B cell (primary cell): ENCODE measurements around the gene RHBDL1. TPM values are rescaled to one million over a fixed set of nuclear protein-coding genes. Genes with fewer than 3 reads are reported as not detected.

Source experiments
- ATAC-seq: fragments of 200-7000 bp; cut with Tn5 transposase; one replicate; pipeline ENCODE4 v1.10.0; 2021; ENCODE audit warnings: low read depth, mild to moderate bottlenecking, moderate number of reproducible peaks, moderate library complexity
- CTCF ChIA-PET: fragments of 350-600 bp; sonication (Branson Sonifier 250); formaldehyde crosslinking; loops from one replicate; lab custom pipeline; 2021; ENCODE audit warnings: antibody characterized with exemption, inconsistent platforms; lab: Charles Lee
- POLR2A ChIA-PET: fragments of 350-600 bp; sonication (Branson Sonifier 250); formaldehyde crosslinking; loops from one replicate; lab custom pipeline; 2021; ENCODE audit warnings: antibody characterized with exemption; lab: Charles Lee
- DNase-seq: peaks from one replicate; pipeline ENCODE4 v3.0.0; 2013
- H2AFZ ChIP-seq: 2 replicates; pipeline ENCODE4 v1.6.1; 2012; ENCODE audit warnings: mild to moderate bottlenecking, low read depth, low read length; ENCODE audit not compliant: insufficient read depth, poor library complexity, severe bottlenecking
- H3K27ac ChIP-seq, 2 donors: 1 replicate in 1 of 2; 2 replicates in 1 of 2; pipeline ENCODE4 v1.5.1; 2012 to 2013; ENCODE audit warnings: low read length in 2 of 2, mild to moderate bottlenecking in 2 of 2, moderate library complexity in 1 of 2
- H3K27me3 ChIP-seq, 4 experiments: fragments of 200-600 bp in 1 of 4; sonication (generic) in 1 of 4; replicated peaks in 1 of 4; 1 replicate in 2 of 4; 2 replicates in 2 of 4; pipeline versions ENCODE4 v1.6.1 to v1.7.0; 2013 to 2016; ENCODE audit warnings: low read length in 3 of 4, mild to moderate bottlenecking in 2 of 4, mixed read lengths in 1 of 4, moderate library complexity in 1 of 4; ENCODE audit not compliant: insufficient read depth in 4 of 4, control insufficient read depth in 3 of 4; ENCODE audit errors: control extremely low read depth in 1 of 4
- H3K36me3 ChIP-seq, 2 experiments: replicated peaks in 1 of 2; 1 replicate in 1 of 2; 2 replicates in 1 of 2; pipeline versions ENCODE4 v1.6.1 to v1.7.1; 2013; ENCODE audit warnings: low read length in 1 of 2; ENCODE audit not compliant: insufficient read depth in 2 of 2, control insufficient read depth in 1 of 2; ENCODE audit errors: control extremely low read depth in 1 of 2, extremely low read depth in 1 of 2
- H3K4me1 ChIP-seq, 2 donors: fragments of 200-600 bp in 1 of 2; sonication (generic) in 1 of 2; 1 replicate in 1 of 2; 2 replicates in 1 of 2; pipeline versions ENCODE4 v1.5.1 to v1.6.1; 2013 to 2017; ENCODE audit warnings: low read length in 2 of 2; ENCODE audit not compliant: control insufficient read depth in 2 of 2, insufficient read depth in 2 of 2
- H3K4me2 ChIP-seq: replicated peaks from 2 replicates; pipeline ENCODE3; 2012; ENCODE audit warnings: mild to moderate bottlenecking, low read depth, low read length; ENCODE audit not compliant: poor library complexity, severe bottlenecking
- H3K4me3 ChIP-seq, 5 experiments: fragments of 200-600 bp in 1 of 5; sonication (generic) in 1 of 5; 1 replicate in 3 of 5; 2 replicates in 2 of 5; pipeline versions ENCODE4 v1.5.1 to v1.7.0; 2011 to 2016; ENCODE audit warnings: low read length in 4 of 5, mild to moderate bottlenecking in 4 of 5, low read depth in 2 of 5, control low read depth in 1 of 5, moderate library complexity in 1 of 5; ENCODE audit not compliant: insufficient read depth in 1 of 5; ENCODE audit errors: control extremely low read depth in 1 of 5, extremely low read depth in 1 of 5
- H3K79me2 ChIP-seq: fragments of 200-600 bp; sonication (generic); one replicate; pipeline ENCODE4 v1.6.0; 2016; ENCODE audit warnings: low read length; ENCODE audit not compliant: control insufficient read depth, insufficient read depth
- H3K9ac ChIP-seq: fragments of 200-600 bp; sonication (generic); 2 replicates; pipeline ENCODE4 v1.6.1; 2017; ENCODE audit warnings: mild to moderate bottlenecking, low read length, moderate library complexity
- H3K9me3 ChIP-seq, 3 donors: one replicate each; pipeline versions ENCODE4 v1.6.1 to v1.7.1; 2013; ENCODE audit warnings: low read length in 2 of 3; ENCODE audit not compliant: control insufficient read depth in 2 of 3, insufficient read depth in 1 of 3; ENCODE audit errors: control extremely low read depth in 1 of 3
- H4K20me1 ChIP-seq: 2 replicates; pipeline ENCODE4 v1.6.0; 2012; ENCODE audit warnings: mild to moderate bottlenecking, low read length; ENCODE audit not compliant: insufficient read depth, control insufficient read depth, poor library complexity, severe bottlenecking
- H3K27ac Mint-ChIP-seq: one replicate; pipeline ENCODE4 v1.8.0; 2021; ENCODE audit warnings: mixed read lengths
- H3K27me3 Mint-ChIP-seq: one replicate; pipeline ENCODE4 v1.8.0; 2021; ENCODE audit warnings: mixed read lengths
- H3K4me1 Mint-ChIP-seq: one replicate; pipeline ENCODE4 v1.8.0; 2021; ENCODE audit warnings: mixed read lengths
- H3K4me3 Mint-ChIP-seq: one replicate; pipeline ENCODE4 v1.8.0; 2021; ENCODE audit warnings: mixed read lengths
- H3K9me3 Mint-ChIP-seq: one replicate; pipeline ENCODE4 v1.8.0; 2022; ENCODE audit warnings: mixed read lengths; ENCODE audit not compliant: insufficient read depth
- EZH2 ChIP-seq: IDR thresholded peaks from 2 replicates; pipeline ENCODE4 v1.6.1; 2012; ENCODE audit warnings: borderline replicate concordance, low read depth, mild to moderate bottlenecking, moderate library complexity, low read length; ENCODE audit not compliant: insufficient read depth, poor library complexity, severe bottlenecking
- WGBS: methylation state at CpG from one replicate; pipeline ENCODE4 v1.1.5; 2013; ENCODE audit warnings: missing lambda C conversion rate; ENCODE audit not compliant: insufficient coverage; 5-methylcytosine and 5-hydroxymethylcytosine counted together
- intact Hi-C: fragments of 100-400 bp; cut with micrococcal nuclease; formaldehyde crosslinking; loops from one replicate; pipeline ENCODE4 v1.10.0; 2022
- polyA plus RNA-seq: library from polyadenylated mRNA; depleted of rRNA; stranded (reverse); fragments of >200 nt; gene quantifications from 2 replicates; pipeline ENCODE4 v1.2.3, GENCODE V29; 2012
- total RNA-seq, 2 donors: library from RNA; stranded (reverse); fragments of 120-200 nt in 1 of 2; gene quantifications; 1 replicate in 1 of 2; 2 replicates in 1 of 2; pipeline versions ENCODE4 v1.2.3 to v1.2.4, GENCODE V29; 2013 to 2022
- TF ChIP-seq, protein P1 (sequence below): fragments of 200-600 bp; IDR thresholded peaks from one replicate; pipeline ENCODE4 v1.8.0; 2022; ENCODE audit warnings: antibody characterized with exemption, mild to moderate bottlenecking

RHBDL1 gene
- total and polyA plus RNA-seq, 2 donors (not counting 1 experiment from before 2014, with no cell fraction given): 0.76 to 1.6 TPM

DNA sequence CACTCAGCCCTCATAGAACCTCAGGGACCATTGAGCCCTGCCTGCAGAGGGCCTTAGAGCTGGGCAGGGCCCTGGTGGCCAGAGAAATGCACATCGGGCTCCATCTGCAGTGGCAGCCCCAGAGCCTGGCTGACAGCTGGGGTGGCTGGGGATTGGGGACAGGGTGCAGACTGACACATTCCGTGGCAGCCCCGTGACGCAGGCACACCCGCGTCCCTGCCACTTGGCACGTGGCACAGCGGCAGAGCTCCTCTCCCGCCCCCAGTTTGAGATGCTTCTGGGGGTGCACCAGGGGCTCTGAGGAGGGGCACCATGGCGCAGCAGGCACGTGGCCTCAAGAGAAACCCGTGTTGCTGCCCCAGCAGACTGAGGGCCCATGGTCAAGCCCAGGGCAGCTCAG is 27.9 kb downstream of the RHBDL1 start:
- no peaks in the 10 kb centered on the region for H3K9me3 Mint-ChIP-seq
- Histone ChIP-seq H4K20me1 (no peaks in the 10 kb centered on the region), H3K9ac (no peak overlapping the region), H3K79me2 (no peaks in the 10 kb centered on the region), H2AFZ (no peak overlapping the region), H3K36me3 (no peaks in the 10 kb centered on the region), H3K4me3 (no peak overlapping the region), H3K9me3 (peaks cover 0 to 40% (median 0%) of the 10 kb centered on the region in 3 donors), H3K4me2 (no peak overlapping the region), H3K4me1 (peaks cover 18 to 24% of the 10 kb centered on the region in 2 donors), H3K27ac (no peak overlapping the region), H3K27me3 (peaks cover 0 to 84% (median 37%) of the 10 kb centered on the region in 4 experiments)
- H3K27me3 Mint-ChIP-seq: peaks cover 29% of the 10 kb centered on the region
- TF ChIP-seq EZH2: no peak
- intact Hi-C loops: no loop called here
- no peak overlapping the region for H3K27ac Mint-ChIP-seq
- CTCF ChIA-PET: no interaction called here
- POLR2A ChIA-PET: no interaction called here
- ATAC-seq (no peak), DNase-seq (no peak)
- H3K4me1 Mint-ChIP-seq: no peaks in the 10 kb centered on the region
- no peak overlapping the region for H3K4me3 Mint-ChIP-seq
- 78% methylated on average over 12 of the region's 12 CpGs for WGBS

DNA sequence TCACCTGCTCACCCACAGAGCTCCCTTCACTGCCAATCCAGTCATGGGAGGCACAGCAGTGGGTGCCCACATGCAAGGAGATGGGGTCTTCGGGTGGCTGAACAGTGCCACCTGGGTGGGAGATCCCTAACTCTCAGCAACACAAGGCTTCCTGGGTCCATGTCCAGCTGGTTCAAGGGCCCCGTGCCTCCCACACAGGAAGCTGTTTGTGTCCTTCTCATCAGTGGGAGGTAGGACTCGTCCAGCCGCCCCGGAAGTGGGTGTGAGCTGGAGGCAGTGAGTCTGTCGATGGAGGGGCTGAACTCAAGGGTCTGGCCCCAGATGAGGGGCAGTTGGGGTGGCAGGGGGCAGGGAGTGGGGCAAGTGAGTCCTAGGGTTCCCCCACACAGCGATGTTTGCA is 28.6 kb downstream of the RHBDL1 start:
- POLR2A ChIA-PET: no interaction called here
- H3K27me3 ChIP-seq: peaks cover 0 to 88% (median 41%) of the 10 kb centered on the region in 4 experiments

More for the DNA sequence above, 28.6 kb downstream of the RHBDL1 start:
- intact Hi-C loops: no loop called here
- no peaks in the 10 kb centered on the region for H3K9me3 Mint-ChIP-seq
- CTCF ChIA-PET: no interaction called here
- ATAC-seq (no peak), DNase-seq (no peak)
- WGBS: 49% methylated on average over 6 of the region's 7 CpGs
- H3K79me2 ChIP-seq: no peaks in the 10 kb centered on the region
- TF ChIP-seq, protein P1, sequence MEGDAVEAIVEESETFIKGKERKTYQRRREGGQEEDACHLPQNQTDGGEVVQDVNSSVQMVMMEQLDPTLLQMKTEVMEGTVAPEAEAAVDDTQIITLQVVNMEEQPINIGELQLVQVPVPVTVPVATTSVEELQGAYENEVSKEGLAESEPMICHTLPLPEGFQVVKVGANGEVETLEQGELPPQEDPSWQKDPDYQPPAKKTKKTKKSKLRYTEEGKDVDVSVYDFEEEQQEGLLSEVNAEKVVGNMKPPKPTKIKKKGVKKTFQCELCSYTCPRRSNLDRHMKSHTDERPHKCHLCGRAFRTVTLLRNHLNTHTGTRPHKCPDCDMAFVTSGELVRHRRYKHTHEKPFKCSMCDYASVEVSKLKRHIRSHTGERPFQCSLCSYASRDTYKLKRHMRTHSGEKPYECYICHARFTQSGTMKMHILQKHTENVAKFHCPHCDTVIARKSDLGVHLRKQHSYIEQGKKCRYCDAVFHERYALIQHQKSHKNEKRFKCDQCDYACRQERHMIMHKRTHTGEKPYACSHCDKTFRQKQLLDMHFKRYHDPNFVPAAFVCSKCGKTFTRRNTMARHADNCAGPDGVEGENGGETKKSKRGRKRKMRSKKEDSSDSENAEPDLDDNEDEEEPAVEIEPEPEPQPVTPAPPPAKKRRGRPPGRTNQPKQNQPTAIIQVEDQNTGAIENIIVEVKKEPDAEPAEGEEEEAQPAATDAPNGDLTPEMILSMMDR: no peak
- TF ChIP-seq EZH2: no peak
- H3K4me3 ChIP-seq: no peak overlapping the region
- no peak overlapping the region for H2AFZ ChIP-seq
- H4K20me1 ChIP-seq: no peaks in the 10 kb centered on the region
- H3K4me1 Mint-ChIP-seq: no peaks in the 10 kb centered on the region
- peaks cover 17 to 24% of the 10 kb centered on the region in 2 donors for H3K4me1 ChIP-seq
- no peak overlapping the region for H3K4me3 Mint-ChIP-seq
- H3K27ac Mint-ChIP-seq: no peak overlapping the region
- H3K4me2 ChIP-seq: no peak overlapping the region
- H3K27ac ChIP-seq: no peak overlapping the region
- H3K27me3 Mint-ChIP-seq: peaks cover 33% of the 10 kb centered on the region
- no peaks in the 10 kb centered on the region for H3K36me3 ChIP-seq
- peaks cover 0 to 39% (median 0%) of the 10 kb centered on the region in 3 donors for H3K9me3 ChIP-seq
- H3K9ac ChIP-seq: no peak overlapping the region
